H1 (cell line): ENCODE measurements around the gene SLN. TPM values are rescaled to one million over a fixed set of nuclear protein-coding genes. Genes with fewer than 3 reads are reported as not detected.

Experiments used
- CTCF ChIA-PET: fragments of 300-600 bp; sonication (Branson Sonifier 250); formaldehyde crosslinking; loops from one replicate; lab custom pipeline; 2021; ENCODE audit not compliant: partially characterized antibody; lab: Charles Lee
- POLR2A ChIA-PET: fragments of 300-600 bp; sonication (Branson Sonifier 250); formaldehyde crosslinking; loops from one replicate; lab custom pipeline; 2021; ENCODE audit warnings: inconsistent platforms; ENCODE audit not compliant: partially characterized antibody; lab: Charles Lee
- DNase-seq, 2 experiments: peaks; one replicate each; pipeline versions ENCODE4 v3.0.0 to v3.0.0-alpha.2; 2010 to 2022; ENCODE audit warnings: low spot score in 2 of 2, low read depth in 1 of 2, mixed read lengths in 1 of 2
- FAIRE-seq: peaks from 2 replicates; lab custom pipeline; 2011; peaks lifted over from hg19 to GRCh38; lab: Jason Lieb, UNC
- H2AFZ ChIP-seq: 2 replicates; pipeline ENCODE4 v1.8.1; 2012; ENCODE audit warnings: low read length, inconsistent platforms
- H2AK5ac ChIP-seq: 2 replicates; pipeline ENCODE4 v1.6.1; 2013; ENCODE audit warnings: low read depth, low read length
- H2BK120ac ChIP-seq: replicated peaks from 2 replicates; pipeline ENCODE3; 2013; ENCODE audit warnings: low read depth, low read length, inconsistent platforms
- H2BK12ac ChIP-seq: 2 replicates; pipeline ENCODE4 v1.6.1; 2013; ENCODE audit warnings: low read depth, low read length
- H2BK15ac ChIP-seq: 2 replicates; pipeline ENCODE4 v1.6.1; 2013; ENCODE audit warnings: low read length
- H2BK20ac ChIP-seq: 2 replicates; pipeline ENCODE4 v1.6.1; 2013; ENCODE audit warnings: low read length
- H2BK5ac ChIP-seq: 2 replicates; pipeline ENCODE4 v1.6.1; 2013; ENCODE audit warnings: low read depth, low read length
- H3K14ac ChIP-seq: 2 replicates; pipeline ENCODE4 v1.6.1; 2013; ENCODE audit warnings: inconsistent platforms; ENCODE audit not compliant: insufficient read length
- H3K18ac ChIP-seq: 2 replicates; pipeline ENCODE4 v1.6.1; 2013; ENCODE audit warnings: low read length; ENCODE audit errors: extremely low read depth
- H3K23ac ChIP-seq: 2 replicates; pipeline ENCODE4 v1.6.1; 2013; ENCODE audit warnings: inconsistent platforms; ENCODE audit not compliant: insufficient read length
- H3K23me2 ChIP-seq: 2 replicates; pipeline ENCODE4 v1.6.1; 2013; ENCODE audit warnings: low read depth, low read length
- H3K27ac ChIP-seq: 2 replicates; pipeline ENCODE4 v1.6.1; 2011; ENCODE audit warnings: low read depth, low read length, inconsistent platforms
- H3K27me3 ChIP-seq, 4 experiments: replicated peaks in 1 of 4; 1 replicate in 1 of 4; 2 replicates in 3 of 4; pipeline versions ENCODE4 v1.6.1 to v1.8.1; 2011 to 2013; ENCODE audit warnings: low read length in 3 of 4, mild to moderate bottlenecking in 3 of 4, inconsistent platforms in 2 of 4, mixed read lengths in 2 of 4, moderate library complexity in 1 of 4; ENCODE audit not compliant: control insufficient read depth in 3 of 4, insufficient read depth in 3 of 4; ENCODE audit errors: extremely low read depth in 1 of 4
- H3K36me3 ChIP-seq, 4 experiments: 2 replicates each; pipeline versions ENCODE4 v1.6.1 to v1.8.1; 2011 to 2013; ENCODE audit warnings: mild to moderate bottlenecking in 4 of 4, low read length in 3 of 4, moderate library complexity in 2 of 4, control low read depth in 1 of 4, inconsistent platforms in 1 of 4; ENCODE audit not compliant: insufficient read depth in 4 of 4, control insufficient read depth in 2 of 4
- H3K4ac ChIP-seq: replicated peaks from 2 replicates; pipeline ENCODE3; 2013; ENCODE audit warnings: low read length, low read depth, mixed read lengths, inconsistent platforms; ENCODE audit not compliant: insufficient read length
- H3K4me1 ChIP-seq, 4 experiments: replicated peaks in 1 of 4; 1 replicate in 1 of 4; 2 replicates in 3 of 4; pipeline versions ENCODE4 v1.6.1 to v1.8.1; 2011 to 2013; ENCODE audit warnings: low read length in 3 of 4, inconsistent platforms in 2 of 4, mixed read lengths in 1 of 4; ENCODE audit not compliant: insufficient read depth in 4 of 4, control insufficient read depth in 3 of 4
- H3K4me2 ChIP-seq, 2 experiments: 2 replicates each; pipeline versions ENCODE4 v1.6.1 to v1.8.1; 2011 to 2013; ENCODE audit warnings: low read depth in 2 of 2, low read length in 2 of 2, control low read depth in 1 of 2, inconsistent platforms in 1 of 2, mild to moderate bottlenecking in 1 of 2; ENCODE audit not compliant: insufficient read depth in 1 of 2
- H3K4me3 ChIP-seq, 4 experiments: fragments of 200-600, 300-600 bp in 1 of 4; sonication (generic), shearing (Covaris generic), sonication (Bioruptor Twin) in 1 of 4; 2 replicates each; pipeline versions ENCODE4 v1.5.1 to v1.8.1; 2011 to 2016; ENCODE audit warnings: low read length in 4 of 4, low read depth in 3 of 4, control low read depth in 2 of 4, inconsistent platforms in 2 of 4, mild to moderate bottlenecking in 2 of 4, mixed read lengths in 1 of 4, moderate library complexity in 1 of 4; ENCODE audit not compliant: insufficient read depth in 2 of 4; ENCODE audit errors: extremely low read depth in 1 of 4
- H3K56ac ChIP-seq: replicated peaks from 2 replicates; pipeline ENCODE3; 2013; ENCODE audit warnings: low read depth, mild to moderate bottlenecking, mixed read lengths, low read length, inconsistent platforms; ENCODE audit not compliant: insufficient read length
- H3K79me1 ChIP-seq: 2 replicates; pipeline ENCODE4 v1.6.1; 2013; ENCODE audit warnings: low read depth, low read length, control low read depth
- H3K79me2 ChIP-seq, 2 experiments: 2 replicates each; pipeline versions ENCODE4 v1.6.1 to v1.8.1; 2012 to 2013; ENCODE audit warnings: low read length in 2 of 2, mild to moderate bottlenecking in 2 of 2, inconsistent platforms in 1 of 2; ENCODE audit not compliant: insufficient read depth in 2 of 2, control insufficient read depth in 1 of 2
- H3K9ac ChIP-seq, 4 experiments: replicated peaks in 1 of 4; 1 replicate in 1 of 4; 2 replicates in 3 of 4; pipeline versions ENCODE4 v1.6.1 to v1.8.1; 2011 to 2013; ENCODE audit warnings: low read depth in 3 of 4, low read length in 3 of 4, control low read depth in 2 of 4, mild to moderate bottlenecking in 2 of 4, moderate library complexity in 2 of 4, inconsistent platforms in 1 of 4; ENCODE audit errors: extremely low read depth in 1 of 4
- H3K9me3 ChIP-seq, 2 experiments: 2 replicates each; pipeline versions ENCODE4 v1.6.1 to v1.8.1; 2012 to 2013; ENCODE audit warnings: mild to moderate bottlenecking in 2 of 2, moderate library complexity in 2 of 2, control low read depth in 1 of 2, inconsistent platforms in 1 of 2, low read depth in 1 of 2, low read length in 1 of 2, mixed read lengths in 1 of 2; ENCODE audit not compliant: insufficient read depth in 2 of 2
- H4K20me1 ChIP-seq, 2 experiments: replicated peaks in 1 of 2; 2 replicates each; pipeline versions ENCODE3 to v1.8.1; 2011 to 2013; ENCODE audit warnings: inconsistent platforms in 2 of 2, low read length in 2 of 2, mild to moderate bottlenecking in 1 of 2; ENCODE audit not compliant: insufficient read depth in 2 of 2, control insufficient read depth in 1 of 2
- H4K5ac ChIP-seq: 2 replicates; pipeline ENCODE4 v1.6.1; 2013; ENCODE audit warnings: low read length, low read depth, mixed read lengths, inconsistent platforms; ENCODE audit not compliant: insufficient read length
- H4K8ac ChIP-seq: 2 replicates; pipeline ENCODE4 v1.8.0; 2013; ENCODE audit warnings: mild to moderate bottlenecking, moderate library complexity, low read length, inconsistent platforms; ENCODE audit not compliant: insufficient read depth; ENCODE audit errors: extremely low read depth
- H4K91ac ChIP-seq: replicated peaks from 2 replicates; pipeline ENCODE3; 2013; ENCODE audit warnings: low read length, mixed read lengths, inconsistent platforms; ENCODE audit not compliant: insufficient read length
- BACH1 ChIP-seq: IDR thresholded peaks from 2 replicates; pipeline ENCODE4 v1.6.1; 2012; ENCODE audit warnings: low read length, improper control_type of control experiment
- CBX5 ChIP-seq: fragments of 300-800, 300-1000 bp; sonication (generic); IDR thresholded peaks from 2 replicates; pipeline ENCODE4 v1.7.1; 2016; ENCODE audit warnings: antibody characterized with exemption, low read length, low read depth
- JUN ChIP-seq: IDR thresholded peaks from 2 replicates; pipeline ENCODE4 v1.6.1; 2011; ENCODE audit warnings: low read depth, mild to moderate bottlenecking, improper control_type of control experiment, low read length
- JUND ChIP-seq: IDR thresholded peaks from 2 replicates; pipeline ENCODE4 v1.6.1; 2011; ENCODE audit warnings: mild to moderate bottlenecking, improper control_type of control experiment, low read length
- KDM5A ChIP-seq: fragments of 200-600 bp; IDR thresholded peaks from 2 replicates; pipeline ENCODE4 v1.7.1; 2012; ENCODE audit warnings: mild to moderate bottlenecking, low read length, inconsistent platforms, mixed read lengths
- NANOG ChIP-seq: IDR thresholded peaks from 2 replicates; pipeline ENCODE4 v1.6.1; 2011; ENCODE audit warnings: low read length, low read depth, mild to moderate bottlenecking, inconsistent platforms; ENCODE audit not compliant: insufficient read depth, poor library complexity, severe bottlenecking
- POLR2A ChIP-seq, 2 experiments: IDR thresholded peaks; 1 replicate in 1 of 2; 2 replicates in 1 of 2; pipeline ENCODE4 v1.6.1; 2011; ENCODE audit warnings: low read depth in 2 of 2, low read length in 2 of 2, mild to moderate bottlenecking in 2 of 2; ENCODE audit errors: control extremely low read depth in 1 of 2
- POLR2AphosphoS5 ChIP-seq: IDR thresholded peaks from 2 replicates; pipeline ENCODE4 v1.6.1; 2011; ENCODE audit warnings: low read depth, low read length
- RFX5 ChIP-seq: IDR thresholded peaks from 2 replicates; pipeline ENCODE4 v1.6.1; 2011; ENCODE audit warnings: low read depth, low read length, improper control_type of control experiment, borderline replicate concordance
- SUZ12 ChIP-seq: fragments of 200-600 bp; sonication (generic); IDR thresholded peaks from 2 replicates; pipeline ENCODE4 v1.6.1; 2012; ENCODE audit warnings: mild to moderate bottlenecking, inconsistent platforms, low read length, moderate library complexity, mixed read lengths
- TAF7 ChIP-seq: optimal IDR thresholded peaks from 2 replicates; pipeline ENCODE3; 2011; ENCODE audit warnings: low read depth, mild to moderate bottlenecking, inconsistent platforms, low read length, moderate library complexity, borderline replicate concordance
- TEAD4 ChIP-seq: IDR thresholded peaks from 2 replicates; pipeline ENCODE4 v1.6.1; 2012; ENCODE audit warnings: low read depth, low read length, inconsistent platforms, mixed read lengths
- YY1 ChIP-seq: IDR thresholded peaks from 2 replicates; pipeline ENCODE4 v1.6.1; 2011; ENCODE audit warnings: low read depth, mild to moderate bottlenecking, low read length
- WGBS, 2 experiments: shearing (Covaris generic) in 1 of 2; methylation state at CpG; one replicate each; pipeline versions ENCODE4 v1.1.6 to v1.1.7; 2013 to 2015; ENCODE audit warnings: low lambda C conversion rate in 2 of 2, mixed read lengths in 2 of 2, inconsistent platforms in 1 of 2, low coverage in 1 of 2, missing lambda C conversion rate in 1 of 2; ENCODE audit not compliant: insufficient replicate concordance in 2 of 2, insufficient coverage in 1 of 2, insufficient read length in 1 of 2; ENCODE audit errors: extremely low coverage in 1 of 2, missing lambda C conversion rate in 1 of 2; 5-methylcytosine and 5-hydroxymethylcytosine counted together
- polyA plus RNA-seq, 7 experiments: library from polyadenylated mRNA; depleted of rRNA in 3 of 7; stranded (reverse) in 5 of 7; unstranded in 2 of 7; fragments of >200 nt in 5 of 7; fragments of 200-250 nt in 2 of 7; gene quantifications; 1 replicate in 5 of 7; 2 replicates in 1 of 7; 4 replicates in 1 of 7; pipeline versions ENCODE4 v1.2.1 to v1.2.3, GENCODE V29; 2011 to 2013; ENCODE audit warnings: missing spikeins in 2 of 7, mixed read lengths in 2 of 7
- total RNA-seq: library from RNA; stranded (reverse); fragmentation: NEBNext Ultra II Directional; extraction: Animal tissue kit (Norgen Biotek cat#: 25700); gene quantifications from 2 replicates; pipeline ENCODE4 v1.2.1, GENCODE V29; 2021

Gene SLN
- total and polyA plus RNA-seq, 2 of the 8 experiments (the other 6 are each of a cell fraction or from before 2014, with no cell fraction given) = not detected

- H3K9me3 ChIP-seq = no peaks in the 10 kb centered on the region
- no peak overlapping the region for H3K4ac ChIP-seq
- H3K4me3 ChIP-seq = no peak overlapping the region
- H3K9ac ChIP-seq = no peak overlapping the region
- DNase-seq (no peak), FAIRE-seq (no peak)
- H2BK12ac ChIP-seq = no peak overlapping the region
- ChIA-PET POLR2A (no interaction called here), CTCF (interaction anchor here (0.6 to 8.5 kb wide), 12 partner anchors 12 to 739 kb away, joined by 3 to 82 read pairs (median 4); no protein-coding TSS in a partner anchor)
- no peak overlapping the region for H3K14ac ChIP-seq
- no peak overlapping the region for H3K27ac ChIP-seq
- H4K20me1 ChIP-seq = no peaks in the 10 kb centered on the region
- no peak overlapping the region for H3K18ac ChIP-seq
- no peak overlapping the region for H2AK5ac ChIP-seq
- H3K79me2 ChIP-seq = no peaks in the 10 kb centered on the region
- H3K4me2 ChIP-seq = no peak overlapping the region
- H2BK15ac ChIP-seq = no peak overlapping the region
- no peaks in the 10 kb centered on the region for H3K36me3 ChIP-seq
- H2BK20ac ChIP-seq = no peak overlapping the region
- H2AFZ ChIP-seq = no peak overlapping the region
- WGBS, 2 experiments = 100% methylated on average over 1 of the region's 1 CpG; no CpG with 5 or more reads in 1 of the 2 experiments
- no peak overlapping the region for H4K5ac ChIP-seq
- no peak for TF ChIP-seq POLR2AphosphoS5
- no peak for TF ChIP-seq RFX5
- no peak for TF ChIP-seq TAF7
- TF ChIP-seq TEAD4 = no peak
- TF ChIP-seq JUN = no peak
- TF ChIP-seq CBX5 = no peak
- TF ChIP-seq YY1 = no peak
- no peak for TF ChIP-seq KDM5A
- TF ChIP-seq POLR2A (IDR thresholded peaks at IDR 0.05; ENCODE audit: control extremely low read depth in 1 of 2, low read depth in 2 of 2, low read length in 2 of 2) = no peak
- TF ChIP-seq JUND = no peak
- TF ChIP-seq NANOG = no peak
- no peak for TF ChIP-seq SUZ12
- no peak for TF ChIP-seq BACH1
- no peak overlapping the region for H3K23ac ChIP-seq
- H3K56ac ChIP-seq = no peak overlapping the region
- no peaks in the 10 kb centered on the region for H3K79me1 ChIP-seq
- H3K23me2 ChIP-seq = no peaks in the 10 kb centered on the region
- no peaks in the 10 kb centered on the region for H3K4me1 ChIP-seq
- H2BK120ac ChIP-seq = no peak overlapping the region
- no peak overlapping the region for H4K8ac ChIP-seq
- no peak overlapping the region for H2BK5ac ChIP-seq
- no peaks in the 10 kb centered on the region for H3K27me3 ChIP-seq
- no peak overlapping the region for H4K91ac ChIP-seq
Observed at GRCh38 chr11:107756553-107756952, 44.7 kb upstream of the SLN start.
